VCaP (cell line): ENCODE data around the gene TMEM186.
A peak's percentile ranks its signal among the peaks of the same experiment; 100 is the strongest.

Experiments
- H3K27ac ChIP-seq: fragments of 450-650 bp; 2 replicates; pipeline ENCODE4 v1.5.1; 2017
- CTCF ChIP-seq: fragments of 450-650 bp; conservative IDR thresholded peaks from 2 replicates; pipeline ENCODE4 v1.5.1; 2017; ENCODE audit warnings: mild to moderate bottlenecking, moderate library complexity

The TMEM186 gene

GRCh38 chr16:8777217-8777616 is 20.2 kb downstream of the TMEM186 start:
- no peak overlapping the region for H3K27ac ChIP-seq
- no peak for TF ChIP-seq CTCF

GRCh38 chr16:8776129-8776584 is 21.3 kb downstream of the TMEM186 start:
- no peak for TF ChIP-seq CTCF
- no peak overlapping the region for H3K27ac ChIP-seq

- no peak overlapping the region for H3K27ac ChIP-seq
- no peak for TF ChIP-seq CTCF
These were observed 22.1 kb downstream of the TMEM186 start for GRCh38 chr16:8775359-8775758.

- no peak for TF ChIP-seq CTCF
- peak overlapping the region; percentile 20; the same call in 1 of the 2 replicates for H3K27ac ChIP-seq
These were observed 23.2 kb downstream of the TMEM186 start for GRCh38 chr16:8774208-8774607.

GRCh38 chr16:8773537-8773936 is 23.9 kb downstream of the TMEM186 start:
- TF ChIP-seq CTCF: no peak
- H3K27ac ChIP-seq: no peak overlapping the region

- TF ChIP-seq CTCF: no peak
- H3K27ac ChIP-seq: no peak overlapping the region
These were observed 28.7 kb downstream of the TMEM186 start for GRCh38 chr16:8768692-8769091.

GRCh38 chr16:8768283-8768682 is 29.2 kb downstream of the TMEM186 start:
- H3K27ac ChIP-seq: no peak overlapping the region
- no peak for TF ChIP-seq CTCF

GRCh38 chr16:8767176-8767575 is 30.3 kb downstream of the TMEM186 start:
- no peak overlapping the region for H3K27ac ChIP-seq
- no peak for TF ChIP-seq CTCF
